NCI-H1092 (cell line): ENCODE measurements around the gene EPB42.

Source experiments
- DNase-seq: peaks from one replicate; lab custom pipeline; 2025; lab: John Stamatoyannopoulos, UW

Gene EPB42

GRCh38 chr15:43220991-43221403 is at the start of gene EPB42:
TSS of gene EPB42 (minus strand) at chr15:43221018. CDS start at chr15:43220825, 193 bp downstream.
- no peak for DNase-seq

GRCh38 chr15:43270113-43270665 is 49.4 kb upstream of the EPB42 start:
- no peak for DNase-seq

- no peak for DNase-seq
Measured at GRCh38 chr15:43268111-43269105, 47.6 kb upstream of the EPB42 start.

GRCh38 chr15:43267439-43267838 is 46.6 kb upstream of the EPB42 start:
- DNase-seq, result no peak

GRCh38 chr15:43266834-43267233 is 46.0 kb upstream of the EPB42 start, which contains the start of gene TGM5:
TSS of gene TGM5 (minus strand) at chr15:43266928. CDS start at chr15:43266849, 79 bp downstream.
- no peak for DNase-seq

GRCh38 chr15:43266386-43266785 is 45.6 kb upstream of the EPB42 start:
- no peak for DNase-seq

- no peak for DNase-seq
Measured at GRCh38 chr15:43260011-43260615, 39.3 kb upstream of the EPB42 start.

- DNase-seq, result no peak
Measured at GRCh38 chr15:43258781-43259180, 38.0 kb upstream of the EPB42 start.

- no peak for DNase-seq
Measured at GRCh38 chr15:43256341-43256740, 35.5 kb upstream of the EPB42 start.

- no peak for DNase-seq
Measured at GRCh38 chr15:43255376-43255775, 34.6 kb upstream of the EPB42 start.

GRCh38 chr15:43253431-43254403 is 32.9 kb upstream of the EPB42 start:
- DNase-seq, result no peak

- DNase-seq, result no peak
Measured at GRCh38 chr15:43251871-43252250, 31.0 kb upstream of the EPB42 start.

- no peak for DNase-seq
Measured at GRCh38 chr15:43251185-43251870, 30.5 kb upstream of the EPB42 start.

GRCh38 chr15:43250785-43251184 is 30.0 kb upstream of the EPB42 start:
- no peak for DNase-seq

- DNase-seq, result no peak
Measured at GRCh38 chr15:43249699-43250203, 28.9 kb upstream of the EPB42 start.

GRCh38 chr15:43249236-43249635 is 28.4 kb upstream of the EPB42 start:
- no peak for DNase-seq

GRCh38 chr15:43246261-43246774 is 25.5 kb upstream of the EPB42 start:
- DNase-seq, result no peak

- no peak for DNase-seq
Measured at GRCh38 chr15:43244092-43244491, 23.3 kb upstream of the EPB42 start.

- DNase-seq, result no peak
Measured at GRCh38 chr15:43243020-43243645, 22.3 kb upstream of the EPB42 start.

- DNase-seq, result no peak
Measured at GRCh38 chr15:43242616-43243015, 21.8 kb upstream of the EPB42 start.
